Measurements from ENCODE around the gene VAV1. TPM values are rescaled to one million over a fixed set of nuclear protein-coding genes. Genes with fewer than 3 reads are reported as not detected.

VAV1 gene
- total and polyA plus RNA-seq, 4 experiments from 2014 or later, result 16.0 to 87.6 (median 53.2) TPM

Small RNA genes lying within 50 kb of the gene (microRNA-seq; reads per million reads assigned to microRNA genes)
- gene MIR6791 (ENCODE audit: borderline microRNAs expressed, borderline number of aligned reads, borderline replicate concordance), result not detected

Other genes with a start within 250 kb of the VAV1 start
- gene TNFSF9, start 241.7 kb upstream of the VAV1 start, total RNA-seq, result under 1 TPM; 0.64 to 0.99 TPM
- gene TNFSF9, start 241.7 kb upstream of the VAV1 start, polyA plus RNA-seq, result 1 to 10 TPM in 1 of 2 donors, under 1 TPM in 1; 0.29 to 3.3 TPM
- 1 to 10 TPM; 1.9 to 3.0 TPM for gene CD70, start 181.6 kb upstream of the VAV1 start, total RNA-seq
- 1 to 10 TPM; 1.8 to 1.9 TPM for gene CD70, start 181.6 kb upstream of the VAV1 start, polyA plus RNA-seq
- 10 to 100 TPM; 12.5 to 14.0 TPM for gene TNFSF14, start 102.5 kb upstream of the VAV1 start, total RNA-seq
- gene TNFSF14, start 102.5 kb upstream of the VAV1 start, polyA plus RNA-seq, result 10 to 100 TPM in 1 of 2 donors, 1 to 10 TPM in 1; 3.1 to 18.9 TPM
- 1 to 10 TPM; 1.5 to 2.2 TPM for gene C3, start 52.1 kb upstream of the VAV1 start, total RNA-seq
- gene C3, start 52.1 kb upstream of the VAV1 start, polyA plus RNA-seq, result not detected
- 10 to 100 TPM; 75.6 to 85.3 TPM for gene GPR108, start 35.1 kb upstream of the VAV1 start, total RNA-seq
- gene GPR108, start 35.1 kb upstream of the VAV1 start, polyA plus RNA-seq, result 100 to 1,000 TPM in 1 of 2 donors, 10 to 100 TPM in 1; 99.2 to 183 TPM
- 1 to 10 TPM; 6.1 to 6.5 TPM for gene TRIP10, start 33.0 kb upstream of the VAV1 start, total RNA-seq
- 1 to 10 TPM; 1.1 to 2.0 TPM for gene TRIP10, start 33.0 kb upstream of the VAV1 start, polyA plus RNA-seq
- gene SH2D3A, start 5.3 kb upstream of the VAV1 start, total RNA-seq, result 10 to 100 TPM; 59.3 to 64.3 TPM
- gene SH2D3A, start 5.3 kb upstream of the VAV1 start, polyA plus RNA-seq, result 10 to 100 TPM; 26.9 to 37.9 TPM
- gene ADGRE1, start 114.9 kb downstream of the VAV1 start, total RNA-seq, result 10 to 100 TPM in 1 of 2 experiments, 1 to 10 TPM in 1; 8.5 to 10.0 TPM
- gene ADGRE1, start 114.9 kb downstream of the VAV1 start, polyA plus RNA-seq, result 10 to 100 TPM in 1 of 2 donors, 1 to 10 TPM in 1; 2.9 to 10.6 TPM
- gene MBD3L2B, start 248.7 kb downstream of the VAV1 start, total RNA-seq, result not detected
- gene MBD3L2B, start 248.7 kb downstream of the VAV1 start, polyA plus RNA-seq, result not detected